Testis (tissue), 3 donors: Measurements from ENCODE around the gene DNAH17. TPM values are rescaled to one million over a fixed set of nuclear protein-coding genes. Genes with fewer than 3 reads are reported as not detected.

Source experiments
- DNase-seq: peaks from one replicate; pipeline ENCODE4 v3.0.0-alpha.2; 2019
- H3K27ac ChIP-seq, 2 donors: fragments of 200-600 bp; sonication (generic); one replicate each; pipeline ENCODE4 v1.5.1; 2019
- H3K27me3 ChIP-seq: fragments of 200-600 bp; sonication (generic); one replicate; pipeline ENCODE4 v1.5.1; 2019
- H3K36me3 ChIP-seq: fragments of 200-600 bp; sonication (generic); one replicate; pipeline ENCODE4 v1.5.1; 2017; ENCODE audit warnings: low read depth; ENCODE audit errors: missing control alignments
- H3K4me1 ChIP-seq: fragments of 200-600 bp; sonication (generic); one replicate; pipeline ENCODE4 v1.5.1; 2019
- H3K4me3 ChIP-seq, 2 donors: fragments of 200-600 bp; sonication (generic); one replicate each; pipeline ENCODE4 v1.5.1; 2017 to 2019
- H3K9me3 ChIP-seq: fragments of 200-600 bp; sonication (generic); one replicate; pipeline ENCODE4 v1.5.1; 2017
- POLR2A ChIP-seq: fragments of 450-650 bp; IDR thresholded peaks from one replicate; pipeline ENCODE4 v1.6.1; 2017; ENCODE audit warnings: antibody characterized with exemption, mild to moderate bottlenecking, moderate library complexity
- WGBS, 2 donors: methylation state at CpG; one replicate each; pipeline ENCODE4 v1.1.5; 2018; 5-methylcytosine and 5-hydroxymethylcytosine counted together
- intact Hi-C: fragments of 100-400 bp; cut with DNase I; formaldehyde crosslinking; loops from one replicate; pipeline ENCODE4 v1.15.1; 2023; ENCODE audit warnings: low total_unique reads
- polyA plus RNA-seq: library from polyadenylated mRNA; stranded (reverse); fragments of 350-450 nt; fragmentation: Illumina TruSeq; extraction: RNeasy Lipid Tissue Mini Kit (QIAGEN cat#74804); gene quantifications from one replicate; pipeline ENCODE4 v1.2.3, GENCODE V29; 2014; ENCODE audit warnings: low read depth, low replicate concordance; ENCODE audit not compliant: insufficient read depth
- total RNA-seq, 2 donors: library from RNA; depleted of rRNA; stranded (reverse); fragments of >200 nt; gene quantifications; one replicate each; pipeline ENCODE4 v1.2.3, GENCODE V29; 2016
- TF ChIP-seq, protein P1 (sequence below), 3 experiments: fragments of 450-650 bp in 2 of 3; fragments of 200-600 bp in 1 of 3; sonication (generic) in 1 of 3; IDR thresholded peaks; one replicate each; pipeline ENCODE4 v1.5.1; 2016 to 2019; ENCODE audit warnings: antibody characterized with exemption in 3 of 3, mild to moderate bottlenecking in 2 of 3, moderate library complexity in 1 of 3

DNAH17 gene
- total and polyA plus RNA-seq, 3 donors from 2014 or later, result 38.5 to 93.1 (median 57.6) TPM

DNA sequence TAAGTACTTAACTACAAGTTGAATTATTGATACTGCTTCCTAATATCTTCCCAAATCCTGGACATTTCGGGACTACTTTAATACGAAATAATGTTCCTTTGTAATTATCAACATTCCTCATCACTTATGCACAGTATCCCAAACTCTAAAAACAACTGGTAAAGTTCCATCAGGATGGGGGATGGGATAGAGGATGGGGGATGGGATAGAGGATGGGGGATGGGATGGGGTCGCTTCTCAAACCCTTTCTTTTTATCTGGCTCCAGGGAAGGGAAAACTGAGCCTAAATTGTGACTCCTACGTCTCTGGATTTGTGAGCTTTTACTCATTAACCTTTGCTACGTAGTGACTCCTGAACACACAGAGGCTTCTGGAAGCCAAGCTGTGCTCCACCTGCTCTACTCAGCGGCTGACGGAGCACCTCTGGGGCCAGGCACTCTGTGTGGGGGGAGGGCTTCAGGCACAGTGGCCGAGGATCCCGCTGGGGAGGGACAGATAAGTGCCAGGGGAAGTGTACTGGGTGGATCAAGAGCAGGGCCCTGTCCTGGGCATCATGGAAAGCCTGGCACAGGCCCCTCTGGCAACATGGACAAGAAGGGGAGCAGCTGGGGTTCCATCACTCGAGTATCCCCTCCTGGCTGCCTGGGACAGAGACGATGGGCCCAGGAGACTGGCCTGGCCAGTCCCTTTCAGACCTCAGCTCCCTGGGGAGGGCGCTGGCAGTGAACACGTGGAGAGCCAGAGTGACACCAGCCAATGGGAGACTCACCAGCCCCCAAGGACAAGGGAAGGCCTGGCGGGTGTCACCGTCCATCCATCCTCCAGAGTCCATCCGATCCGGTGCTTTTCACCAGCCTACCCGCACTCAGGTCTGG, 142.5 kb downstream of the DNAH17 start:
- intact Hi-C loops, result no loop called here

DNA sequence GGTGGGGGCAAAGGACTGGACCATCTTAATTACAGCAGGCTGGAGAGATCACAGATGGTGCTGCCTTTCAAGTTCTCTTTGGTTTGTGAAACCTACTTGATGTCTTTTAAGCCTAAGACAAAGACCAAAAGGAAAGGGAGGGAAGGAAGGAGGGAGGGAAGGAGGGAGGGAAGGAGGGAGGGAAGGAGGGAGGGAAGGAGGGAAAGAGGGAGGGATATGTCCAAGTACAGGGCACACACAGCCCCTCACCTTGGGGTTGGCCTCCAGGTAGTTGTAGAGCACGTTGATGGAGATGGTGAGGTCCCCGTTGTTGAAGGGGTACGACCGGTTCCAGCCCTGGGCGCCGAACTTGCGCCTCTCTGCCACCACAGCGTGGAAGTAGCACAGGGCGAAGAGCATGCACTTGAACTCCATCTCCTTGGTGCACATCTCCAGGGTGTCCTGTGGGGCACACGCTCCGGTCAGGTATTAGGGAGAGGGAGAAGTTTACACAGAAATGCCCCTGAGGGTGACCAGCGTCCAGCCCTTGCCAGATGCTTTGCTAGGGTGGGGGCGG, 143.3 kb downstream of the DNAH17 start:
- DNase-seq, result no peak
- intact Hi-C loops, result no loop called here
- no peaks in the 10 kb centered on the region for H3K36me3 ChIP-seq
- 86 to 92% methylated on average over 9 to 13 of the region's 13 CpGs for WGBS, 2 donors
- no peak overlapping the region for H3K4me3 ChIP-seq
- no peaks in the 10 kb centered on the region for H3K27me3 ChIP-seq
- no peaks in the 10 kb centered on the region for H3K4me1 ChIP-seq
- no peaks in the 10 kb centered on the region for H3K9me3 ChIP-seq
- H3K27ac ChIP-seq, result no peak overlapping the region
- TF ChIP-seq POLR2A, result no peak
- TF ChIP-seq, protein P1, sequence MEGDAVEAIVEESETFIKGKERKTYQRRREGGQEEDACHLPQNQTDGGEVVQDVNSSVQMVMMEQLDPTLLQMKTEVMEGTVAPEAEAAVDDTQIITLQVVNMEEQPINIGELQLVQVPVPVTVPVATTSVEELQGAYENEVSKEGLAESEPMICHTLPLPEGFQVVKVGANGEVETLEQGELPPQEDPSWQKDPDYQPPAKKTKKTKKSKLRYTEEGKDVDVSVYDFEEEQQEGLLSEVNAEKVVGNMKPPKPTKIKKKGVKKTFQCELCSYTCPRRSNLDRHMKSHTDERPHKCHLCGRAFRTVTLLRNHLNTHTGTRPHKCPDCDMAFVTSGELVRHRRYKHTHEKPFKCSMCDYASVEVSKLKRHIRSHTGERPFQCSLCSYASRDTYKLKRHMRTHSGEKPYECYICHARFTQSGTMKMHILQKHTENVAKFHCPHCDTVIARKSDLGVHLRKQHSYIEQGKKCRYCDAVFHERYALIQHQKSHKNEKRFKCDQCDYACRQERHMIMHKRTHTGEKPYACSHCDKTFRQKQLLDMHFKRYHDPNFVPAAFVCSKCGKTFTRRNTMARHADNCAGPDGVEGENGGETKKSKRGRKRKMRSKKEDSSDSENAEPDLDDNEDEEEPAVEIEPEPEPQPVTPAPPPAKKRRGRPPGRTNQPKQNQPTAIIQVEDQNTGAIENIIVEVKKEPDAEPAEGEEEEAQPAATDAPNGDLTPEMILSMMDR (IDR thresholded peaks at IDR 0.05), result no peak

More for the DNA sequence above, 142.5 kb downstream of the DNAH17 start:
- H3K27me3 ChIP-seq, result no peaks in the 10 kb centered on the region
- WGBS, 2 donors, result 62 to 71% methylated on average over 7 to 18 of the region's 18 CpGs
- no peaks in the 10 kb centered on the region for H3K9me3 ChIP-seq
- no peaks in the 10 kb centered on the region for H3K4me1 ChIP-seq
- H3K4me3 ChIP-seq, result no peak overlapping the region
- TF ChIP-seq, protein P1 (IDR thresholded peaks at IDR 0.05), result no peak
- no peak for TF ChIP-seq POLR2A
- H3K36me3 ChIP-seq, result no peaks in the 10 kb centered on the region
- no peak for DNase-seq
- H3K27ac ChIP-seq, result no peak overlapping the region

DNA sequence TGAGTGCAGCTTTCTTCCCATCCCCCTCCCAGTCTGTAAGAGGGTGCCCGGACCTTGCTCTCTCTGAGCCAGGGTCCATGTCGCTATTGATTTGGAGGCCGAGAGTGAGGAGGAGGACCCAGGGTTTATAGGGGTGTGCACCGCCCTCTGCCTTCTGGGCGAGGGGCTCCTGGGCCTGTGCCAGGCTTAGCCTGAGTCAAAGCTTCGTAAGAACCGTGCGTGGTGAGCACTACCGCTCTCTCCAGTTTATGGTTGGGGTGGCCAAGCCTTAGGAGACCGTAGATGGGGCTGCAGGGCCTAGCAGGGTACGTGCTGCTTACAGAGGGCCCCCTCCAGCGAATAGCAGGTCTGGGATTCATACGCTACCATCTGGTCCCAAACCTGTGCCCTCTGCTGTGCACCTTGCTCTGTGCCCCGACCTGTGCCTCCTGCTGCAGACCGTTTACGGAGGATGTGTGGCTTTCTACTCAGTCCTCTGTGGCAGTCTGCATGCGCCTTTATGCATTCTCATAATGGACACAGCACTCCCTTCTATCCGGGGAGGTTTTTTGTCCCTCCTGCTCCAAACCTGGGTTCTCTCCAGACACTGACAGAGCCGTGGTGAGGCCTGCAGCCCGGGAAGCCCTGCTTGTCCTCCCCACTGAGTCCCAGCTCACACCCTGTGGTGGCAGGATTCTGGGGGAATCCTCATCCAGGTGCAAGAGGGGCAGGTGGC, 144.0 kb downstream of the DNAH17 start:
- 71 to 76% methylated on average over 19 to 20 of the region's 20 CpGs for WGBS, 2 donors
- TF ChIP-seq, protein P1 (IDR thresholded peaks at IDR 0.05), result no peak
- no peak for TF ChIP-seq POLR2A
- H3K36me3 ChIP-seq, result no peaks in the 10 kb centered on the region
- no peak overlapping the region for H3K27ac ChIP-seq
- no peak overlapping the region for H3K4me3 ChIP-seq
- H3K27me3 ChIP-seq, result no peaks in the 10 kb centered on the region
- no peaks in the 10 kb centered on the region for H3K4me1 ChIP-seq
- intact Hi-C loops, result no loop called here
- DNase-seq, result no peak
- H3K9me3 ChIP-seq, result no peaks in the 10 kb centered on the region

DNA sequence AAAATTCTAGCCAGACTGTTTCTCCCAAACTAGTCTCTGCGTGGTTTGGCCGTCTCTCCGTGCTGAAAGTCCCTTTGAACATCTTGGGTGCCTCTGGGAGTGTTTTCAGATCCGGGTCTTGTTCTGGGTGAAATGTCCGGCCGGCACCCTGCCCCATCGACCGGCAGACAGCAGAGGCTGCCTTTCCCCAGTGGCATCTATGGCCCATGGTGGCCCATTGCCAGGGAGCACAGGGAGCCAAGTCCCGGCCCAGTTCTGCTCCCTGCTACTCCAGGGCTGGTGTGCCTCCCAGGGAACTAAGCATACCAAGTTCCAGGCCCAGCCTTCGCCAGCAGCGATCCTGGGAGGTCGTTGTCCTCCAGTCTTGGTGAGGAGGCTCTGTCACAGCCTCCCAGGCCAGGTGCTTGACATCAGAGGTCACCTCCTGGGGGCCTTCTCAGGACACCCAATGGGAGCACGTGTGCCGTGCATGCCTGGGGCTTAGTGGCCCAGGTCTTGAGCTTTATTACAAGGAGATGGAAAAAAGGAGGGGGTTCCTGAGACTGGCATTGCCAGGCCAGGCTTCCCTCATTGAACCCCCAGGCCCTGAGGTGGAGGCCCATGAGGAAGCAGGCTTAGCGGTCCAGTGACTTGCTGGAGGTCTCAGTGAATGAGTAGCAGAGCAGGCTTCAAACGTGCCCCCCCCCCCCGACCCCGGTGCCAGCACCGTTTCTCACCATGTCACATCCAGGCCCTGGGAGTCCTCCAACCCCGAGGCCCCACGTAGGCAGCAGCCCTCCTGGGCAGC, 144.8 kb downstream of the DNAH17 start:
- no peak for TF ChIP-seq POLR2A
- TF ChIP-seq, protein P1 (IDR thresholded peaks at IDR 0.05), result no peak
- Histone ChIP-seq H3K27me3 (no peaks in the 10 kb centered on the region), H3K9me3 (no peaks in the 10 kb centered on the region), H3K4me3 (no peak overlapping the region), H3K36me3 (no peaks in the 10 kb centered on the region), H3K4me1 (no peaks in the 10 kb centered on the region), H3K27ac (no peak overlapping the region)
- intact Hi-C loops, result no loop called here
- 61 to 67% methylated on average over 14 to 21 of the region's 21 CpGs for WGBS, 2 donors
- DNase-seq, result no peak
